ENCODE data around the gene SPTLC3. TPM values are rescaled to one million over a fixed set of nuclear protein-coding genes. Genes with fewer than 3 reads are reported as not detected.

Gene SPTLC3
- total RNA-seq, 1 experiment from 2014 or later = 10.7 TPM

- POLR2A ChIA-PET (ENCODE audit: unreplicated experiment) = no interaction called here
Observed at GRCh38 chr20:12987261-12987660, 21.5 kb upstream of the SPTLC3 start.

GRCh38 chr20:12989586-12990115 lies 19.1 kb upstream of the SPTLC3 start:
- no peaks in the 10 kb centered on the region for H3F3A ChIP-seq (ENCODE audit: insufficient read depth, low read depth)
- H3K79me2 ChIP-seq (ENCODE audit: low read depth) = no peaks in the 10 kb centered on the region
- no peak overlapping the region for H3K4me3 ChIP-seq
- H4K20me1 ChIP-seq (ENCODE audit: insufficient read depth) = no peaks in the 10 kb centered on the region
- no TSS peak for BruUV-seq (replicated peaks)
- CTCF ChIA-PET = no interaction called here
- POLR2A ChIA-PET (ENCODE audit: unreplicated experiment) = no interaction called here
- H3K27ac ChIP-seq = no peak overlapping the region
- no peaks in the 10 kb centered on the region for H3K9me2 ChIP-seq (ENCODE audit: insufficient read depth)
- H3K9me3 ChIP-seq (ENCODE audit: insufficient read depth, low read depth) = no peaks in the 10 kb centered on the region
- H3K4me2 ChIP-seq = no peak overlapping the region
- TF ChIP-seq CTCF (conservative IDR thresholded peaks at IDR 0.05) = no peak
- TF ChIP-seq EZH2 (IDR thresholded peaks at IDR 0.05; ENCODE audit: low read depth) = no peak
- intact Hi-C loops (cut with micrococcal nuclease; ENCODE audit: unreplicated experiment) = no loop called here
- no peaks in the 10 kb centered on the region for H3K27me3 ChIP-seq (ENCODE audit: insufficient read depth, low read depth)
- peaks cover 6% of the 10 kb centered on the region for H3K4me1 ChIP-seq (replicated peaks; ENCODE audit: insufficient read depth)
- no peaks in the 10 kb centered on the region for H3K36me3 ChIP-seq (ENCODE audit: low read depth)
- no peak for DNase-seq
- no peak overlapping the region for H2AFZ ChIP-seq

More at GRCh38 chr20:12987261-12987660, 21.5 kb upstream of the SPTLC3 start:
- no peaks in the 10 kb centered on the region for H4K20me1 ChIP-seq (ENCODE audit: insufficient read depth)
- no peak overlapping the region for H3K4me2 ChIP-seq
- peaks cover 17% of the 10 kb centered on the region for H3K4me1 ChIP-seq (replicated peaks; ENCODE audit: insufficient read depth)
- DNase-seq = no peak
- H3K79me2 ChIP-seq (ENCODE audit: low read depth) = no peaks in the 10 kb centered on the region
- BruUV-seq (replicated peaks) = no TSS peak
- TF ChIP-seq CTCF (conservative IDR thresholded peaks at IDR 0.05) (no peak), EZH2 (IDR thresholded peaks at IDR 0.05; ENCODE audit: low read depth) (no peak)
- no peak overlapping the region for H3K27ac ChIP-seq
- no peaks in the 10 kb centered on the region for H3K9me3 ChIP-seq (ENCODE audit: insufficient read depth, low read depth)
- no peak overlapping the region for H3K4me3 ChIP-seq
- no peaks in the 10 kb centered on the region for H3F3A ChIP-seq (ENCODE audit: insufficient read depth, low read depth)
- H3K9me2 ChIP-seq (ENCODE audit: insufficient read depth) = no peaks in the 10 kb centered on the region
- H3K27me3 ChIP-seq (ENCODE audit: insufficient read depth, low read depth) = no peaks in the 10 kb centered on the region
- CTCF ChIA-PET = no interaction called here
- no peak overlapping the region for H2AFZ ChIP-seq
- intact Hi-C loops (cut with micrococcal nuclease; ENCODE audit: unreplicated experiment) = no loop called here
- no peaks in the 10 kb centered on the region for H3K36me3 ChIP-seq (ENCODE audit: low read depth)

GRCh38 chr20:12997128-12997655 lies 11.6 kb upstream of the SPTLC3 start:
- Histone ChIP-seq H3K9me2 (ENCODE audit: insufficient read depth) (no peaks in the 10 kb centered on the region; the same call in 1 of the 2 replicates), H3K27me3 (ENCODE audit: insufficient read depth, low read depth) (no peaks in the 10 kb centered on the region), H3K4me3 (no peak overlapping the region), H3K9me3 (ENCODE audit: insufficient read depth, low read depth) (no peaks in the 10 kb centered on the region), H3K79me2 (ENCODE audit: low read depth) (no peaks in the 10 kb centered on the region), H3K36me3 (ENCODE audit: low read depth) (no peaks in the 10 kb centered on the region), H3K27ac (no peak overlapping the region), H2AFZ (no peak overlapping the region), H3K4me1 (replicated peaks; ENCODE audit: insufficient read depth) (no peaks in the 10 kb centered on the region), H3K4me2 (no peak overlapping the region), H4K20me1 (ENCODE audit: insufficient read depth) (no peaks in the 10 kb centered on the region), H3F3A (ENCODE audit: insufficient read depth, low read depth) (no peaks in the 10 kb centered on the region)
- ChIA-PET CTCF (no interaction called here), POLR2A (ENCODE audit: unreplicated experiment) (no interaction called here)
- no TSS peak for BruUV-seq (replicated peaks)
- no peak for DNase-seq
- TF ChIP-seq CTCF (conservative IDR thresholded peaks at IDR 0.05) = no peak
- intact Hi-C loops (cut with micrococcal nuclease; ENCODE audit: unreplicated experiment) = no loop called here
